ENCODE data around the gene SPOCD1.
A peak's percentile ranks its signal among the peaks of the same experiment; 100 is the strongest.
"Not testable (repeated sequence)": the region's sequence is repeated elsewhere in the genome, so short reads cannot be mapped to it uniquely, and the experiment has no call there.

The SPOCD1 gene

GRCh38 chr1:31828926-31829690, 13.3 kb upstream of the SPOCD1 start:
- DNase-seq = no peak

- DNase-seq = no peak
These were observed 12.5 kb upstream of the SPOCD1 start for GRCh38 chr1:31828341-31828740.

- no peak for DNase-seq
These were observed 8.0 kb upstream of the SPOCD1 start for GRCh38 chr1:31823780-31824179.

- no peak for DNase-seq
These were observed 6.9 kb upstream of the SPOCD1 start for GRCh38 chr1:31822766-31823165.

- DNase-seq = not testable (repeated sequence)
These were observed 4.4 kb upstream of the SPOCD1 start for GRCh38 chr1:31820196-31820595.

GRCh38 chr1:31818206-31818605, 2.4 kb upstream of the SPOCD1 start:
- peak; percentile 60 for DNase-seq

GRCh38 chr1:31816947-31817346, 1.1 kb upstream of the SPOCD1 start:
- DNase-seq = peak; percentile 42

GRCh38 chr1:31816501-31816900, 679 bp upstream of the SPOCD1 start:
- DNase-seq = not testable (repeated sequence)

GRCh38 chr1:31815307-31815645, 546 bp downstream of the SPOCD1 start:
- DNase-seq = no peak

GRCh38 chr1:31814631-31815306, 1.1 kb downstream of the SPOCD1 start:
- DNase-seq = no peak

GRCh38 chr1:31814041-31814511, 1.7 kb downstream of the SPOCD1 start:
- no peak for DNase-seq

- no peak for DNase-seq
These were observed 3.5 kb downstream of the SPOCD1 start for GRCh38 chr1:31812158-31812829.

- DNase-seq = no peak
These were observed 4.2 kb downstream of the SPOCD1 start for GRCh38 chr1:31811605-31812004.

- no peak for DNase-seq
These were observed 6.1 kb downstream of the SPOCD1 start for GRCh38 chr1:31809698-31810097.

GRCh38 chr1:31807273-31808048, 8.4 kb downstream of the SPOCD1 start:
- no peak for DNase-seq

GRCh38 chr1:31805318-31805717, 10.5 kb downstream of the SPOCD1 start:
- no peak for DNase-seq

GRCh38 chr1:31804098-31804497, 11.7 kb downstream of the SPOCD1 start:
- DNase-seq = no peak

- no peak for DNase-seq
These were observed 12.2 kb downstream of the SPOCD1 start for GRCh38 chr1:31803610-31804009.

GRCh38 chr1:31802190-31803150, 13.4 kb downstream of the SPOCD1 start:
- peak; percentile 35 for DNase-seq

GRCh38 chr1:31801458-31801857, 14.4 kb downstream of the SPOCD1 start:
- peak; percentile 66 for DNase-seq

- DNase-seq = no peak
These were observed 15.2 kb downstream of the SPOCD1 start for GRCh38 chr1:31800674-31800967.
